Measurements from ENCODE around the gene GALM. TPM values are rescaled to one million over a fixed set of nuclear protein-coding genes. Genes with fewer than 3 reads are reported as not detected.

The GALM gene
- total RNA-seq, 1 donor from 2014 or later: 46.3 TPM

GRCh38 chr2:38722271-38723061 lies 56.6 kb downstream of the GALM start:
- TF ChIP-seq CTCF (IDR thresholded peaks at IDR 0.05; ENCODE audit: unreplicated experiment): no peak
- H3K9me3 Mint-ChIP-seq (ENCODE audit: low read depth): no peaks in the 10 kb centered on the region
- no peak for DNase-seq (ENCODE audit: low spot score, unreplicated experiment)
- H3K4me1 Mint-ChIP-seq (ENCODE audit: low read depth): peaks cover 5% of the 10 kb centered on the region
- peaks cover 12% of the 10 kb centered on the region for H3K36me3 Mint-ChIP-seq (ENCODE audit: insufficient read depth)
- no peaks in the 10 kb centered on the region for H3K27me3 Mint-ChIP-seq
- H3K4me3 Mint-ChIP-seq (ENCODE audit: low read depth): no peak overlapping the region
- H3K27ac Mint-ChIP-seq: no peak overlapping the region

DNA sequence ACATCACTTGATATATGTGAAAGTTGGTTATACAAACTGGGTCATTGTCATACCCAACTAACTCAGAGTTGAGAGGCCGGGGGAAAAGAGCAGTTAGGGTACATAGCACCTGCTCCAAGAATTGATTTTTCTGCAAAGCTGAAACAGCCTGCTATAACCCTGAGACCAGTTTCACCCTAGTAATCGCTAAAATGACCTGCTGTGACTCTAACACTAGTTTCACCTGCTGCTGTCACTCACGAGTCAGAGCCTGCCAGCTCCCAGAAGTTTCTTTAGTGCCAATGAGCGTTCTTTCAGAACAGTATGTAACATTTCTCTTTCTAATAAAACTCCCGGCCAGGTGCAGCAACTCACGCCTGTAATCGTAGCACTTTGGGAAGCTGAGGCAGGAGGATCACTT lies 57.3 kb downstream of the GALM start:
- no peak for DNase-seq (ENCODE audit: low spot score, unreplicated experiment)
- peaks cover 5% of the 10 kb centered on the region for H3K4me1 Mint-ChIP-seq (ENCODE audit: low read depth)
- TF ChIP-seq CTCF (IDR thresholded peaks at IDR 0.05; ENCODE audit: unreplicated experiment): no peak
- no peaks in the 10 kb centered on the region for H3K9me3 Mint-ChIP-seq (ENCODE audit: low read depth)
- H3K27me3 Mint-ChIP-seq: no peaks in the 10 kb centered on the region
- H3K36me3 Mint-ChIP-seq (ENCODE audit: insufficient read depth): peaks cover 10% of the 10 kb centered on the region
- H3K4me3 Mint-ChIP-seq (ENCODE audit: low read depth): no peak overlapping the region
- no peak overlapping the region for H3K27ac Mint-ChIP-seq

DNA sequence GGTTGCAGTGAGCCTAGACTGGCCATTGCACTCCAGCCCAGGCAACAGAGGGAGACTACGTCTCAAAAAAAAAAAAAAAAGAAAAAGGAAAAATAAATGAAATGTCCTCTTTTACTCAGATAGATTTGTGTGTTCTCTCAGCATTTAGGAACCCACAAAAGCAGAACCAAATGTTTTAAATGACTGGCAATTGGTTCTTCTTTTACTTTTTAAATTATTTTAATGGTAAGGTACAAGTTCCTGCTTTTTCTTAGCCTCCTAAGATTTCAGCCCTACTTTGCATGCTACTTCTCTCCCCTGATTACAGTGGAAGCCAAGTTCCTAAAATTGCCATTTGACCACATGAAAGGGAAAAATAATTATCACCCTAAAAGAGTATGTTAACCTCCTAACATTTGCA lies 61.7 kb downstream of the GALM start:
- Mint-ChIP-seq H3K4me3 (ENCODE audit: low read depth) (no peak overlapping the region), H3K36me3 (ENCODE audit: insufficient read depth) (peaks cover 6% of the 10 kb centered on the region), H3K4me1 (ENCODE audit: low read depth) (peaks cover 5% of the 10 kb centered on the region), H3K9me3 (ENCODE audit: low read depth) (no peaks in the 10 kb centered on the region), H3K27ac (no peak overlapping the region), H3K27me3 (no peaks in the 10 kb centered on the region)
- DNase-seq (ENCODE audit: low spot score, unreplicated experiment): no peak
- TF ChIP-seq CTCF (IDR thresholded peaks at IDR 0.05; ENCODE audit: unreplicated experiment): no peak

DNA sequence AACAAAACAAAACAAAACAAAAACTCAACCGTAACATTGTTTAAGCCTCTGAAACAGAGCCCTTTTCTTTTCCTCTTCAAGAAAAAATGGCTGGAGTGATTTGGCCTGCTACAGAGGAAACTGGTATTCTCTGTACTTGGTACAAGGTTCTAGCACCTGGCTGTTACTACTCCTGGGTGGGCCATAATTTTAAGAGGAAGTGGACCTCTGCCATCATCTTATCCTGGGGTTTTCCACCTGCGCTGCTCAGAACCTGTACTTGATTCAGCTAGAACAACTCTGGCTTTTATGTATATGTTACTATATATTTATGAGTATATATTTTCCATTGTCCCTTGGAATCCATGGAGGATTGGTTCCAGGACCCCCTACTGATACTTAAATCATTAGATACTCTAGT lies 62.8 kb downstream of the GALM start:
- Mint-ChIP-seq H3K4me3 (ENCODE audit: low read depth) (no peak overlapping the region), H3K4me1 (ENCODE audit: low read depth) (peaks cover 6% of the 10 kb centered on the region), H3K27me3 (no peaks in the 10 kb centered on the region), H3K36me3 (ENCODE audit: insufficient read depth) (peaks cover 9% of the 10 kb centered on the region), H3K9me3 (ENCODE audit: low read depth) (no peaks in the 10 kb centered on the region), H3K27ac (no peak overlapping the region)
- TF ChIP-seq CTCF (IDR thresholded peaks at IDR 0.05; ENCODE audit: unreplicated experiment): no peak
- DNase-seq (ENCODE audit: low spot score, unreplicated experiment): no peak

DNA sequence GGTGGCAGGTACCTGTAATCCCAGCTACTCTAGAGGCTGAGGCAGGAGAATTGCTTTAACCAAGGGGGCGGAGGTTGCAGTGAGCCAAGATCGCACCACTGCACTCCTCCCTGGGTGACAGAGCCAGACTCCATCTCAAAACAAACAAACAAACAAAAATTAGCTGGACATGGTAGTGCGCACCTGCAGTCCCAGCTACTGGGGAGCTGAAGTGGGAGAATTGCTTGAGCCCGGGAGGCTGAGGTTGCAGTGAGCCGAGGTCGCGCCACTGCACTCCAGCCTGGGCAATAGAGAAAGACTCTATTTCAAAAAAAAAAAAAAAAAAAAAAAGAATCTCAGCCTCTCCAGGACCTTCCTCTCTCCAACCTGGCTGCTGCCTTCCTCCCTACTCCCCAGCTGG lies 65.2 kb downstream of the GALM start:
- TF ChIP-seq CTCF (IDR thresholded peaks at IDR 0.05; ENCODE audit: unreplicated experiment): no peak
- Mint-ChIP-seq H3K27me3 (no peaks in the 10 kb centered on the region), H3K4me3 (ENCODE audit: low read depth) (no peak overlapping the region), H3K9me3 (ENCODE audit: low read depth) (no peaks in the 10 kb centered on the region), H3K27ac (no peak overlapping the region), H3K36me3 (ENCODE audit: insufficient read depth) (peaks cover 16% of the 10 kb centered on the region), H3K4me1 (ENCODE audit: low read depth) (peaks cover 10% of the 10 kb centered on the region)
- DNase-seq (ENCODE audit: low spot score, unreplicated experiment): no peak

All from progenitor cell of endocrine pancreas (in vitro differentiated cells).